Measurements from ENCODE around the gene SRGAP2C.
"Not testable (repeated sequence)": the region's sequence is repeated elsewhere in the genome, so short reads cannot be mapped to it uniquely, and the experiment has no call there.

The SRGAP2C gene

DNA sequence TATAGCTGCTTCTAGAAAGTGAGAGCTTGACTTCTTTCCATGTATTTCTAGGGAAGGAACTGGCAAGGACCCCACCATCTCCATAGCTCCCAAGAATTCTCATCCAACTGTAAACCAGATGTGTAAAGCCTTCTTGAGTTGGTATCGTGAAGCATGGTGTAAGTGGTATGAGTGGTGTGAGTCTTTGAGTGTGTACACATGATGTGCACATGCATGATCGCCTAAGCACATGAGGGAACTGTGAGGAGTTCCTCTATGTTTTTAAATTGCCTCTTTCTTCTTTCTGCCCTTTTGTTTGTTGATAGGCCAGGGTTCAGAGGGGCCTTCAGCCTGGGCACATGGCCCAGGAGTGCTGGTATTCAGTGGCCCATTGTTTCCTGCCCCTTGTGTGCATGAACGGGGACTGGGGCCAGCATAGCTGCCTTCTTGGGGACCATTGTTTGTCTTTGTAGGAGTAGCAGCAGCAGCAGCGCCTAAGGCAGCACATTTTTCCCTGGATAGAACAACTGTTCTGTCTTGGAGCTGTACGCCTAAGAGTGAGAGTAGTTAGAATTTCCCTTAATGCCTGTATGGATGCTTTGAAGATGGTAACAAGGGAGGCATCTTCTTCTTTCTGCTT lies 96.0 kb downstream of the SRGAP2C start:
- DNase-seq (ENCODE audit: low spot score) = not testable (repeated sequence)

- not testable (repeated sequence) for DNase-seq (ENCODE audit: low spot score)
Observed at GRCh38 chr1:121281480-121281879, 96.7 kb downstream of the SRGAP2C start.

DNA sequence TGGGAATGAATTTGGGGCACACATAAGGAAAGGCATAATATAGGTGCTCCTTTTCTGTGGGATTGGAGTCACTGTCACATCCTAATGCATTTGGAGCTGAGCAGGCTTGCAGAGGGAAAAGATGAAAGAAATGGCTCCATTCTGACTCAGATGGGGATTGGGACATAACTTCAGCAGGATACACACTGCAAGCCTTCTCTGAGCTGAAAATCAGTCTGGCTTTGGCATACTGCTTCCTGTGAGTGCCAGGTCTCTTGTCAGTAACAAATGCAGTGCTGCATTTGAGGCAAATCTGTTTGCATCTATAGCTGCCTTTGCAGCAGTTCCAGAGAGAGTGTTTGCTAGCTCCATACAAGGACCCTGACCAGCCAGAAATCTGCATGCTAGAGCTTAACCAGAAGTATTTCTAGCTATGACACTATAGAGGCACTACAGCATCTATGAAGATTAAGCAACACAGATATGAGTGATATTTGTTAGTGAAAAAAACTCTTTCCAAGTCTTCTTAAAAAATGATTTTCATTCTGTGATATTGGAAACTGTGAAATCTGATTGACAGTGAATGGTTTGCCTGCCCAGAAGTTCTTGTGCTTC lies 98.9 kb downstream of the SRGAP2C start:
- not testable (repeated sequence) for DNase-seq (ENCODE audit: low spot score)

- not testable (repeated sequence) for DNase-seq (ENCODE audit: low spot score)
Observed at GRCh38 chr1:121292590-121292989, 107.8 kb downstream of the SRGAP2C start.

DNA sequence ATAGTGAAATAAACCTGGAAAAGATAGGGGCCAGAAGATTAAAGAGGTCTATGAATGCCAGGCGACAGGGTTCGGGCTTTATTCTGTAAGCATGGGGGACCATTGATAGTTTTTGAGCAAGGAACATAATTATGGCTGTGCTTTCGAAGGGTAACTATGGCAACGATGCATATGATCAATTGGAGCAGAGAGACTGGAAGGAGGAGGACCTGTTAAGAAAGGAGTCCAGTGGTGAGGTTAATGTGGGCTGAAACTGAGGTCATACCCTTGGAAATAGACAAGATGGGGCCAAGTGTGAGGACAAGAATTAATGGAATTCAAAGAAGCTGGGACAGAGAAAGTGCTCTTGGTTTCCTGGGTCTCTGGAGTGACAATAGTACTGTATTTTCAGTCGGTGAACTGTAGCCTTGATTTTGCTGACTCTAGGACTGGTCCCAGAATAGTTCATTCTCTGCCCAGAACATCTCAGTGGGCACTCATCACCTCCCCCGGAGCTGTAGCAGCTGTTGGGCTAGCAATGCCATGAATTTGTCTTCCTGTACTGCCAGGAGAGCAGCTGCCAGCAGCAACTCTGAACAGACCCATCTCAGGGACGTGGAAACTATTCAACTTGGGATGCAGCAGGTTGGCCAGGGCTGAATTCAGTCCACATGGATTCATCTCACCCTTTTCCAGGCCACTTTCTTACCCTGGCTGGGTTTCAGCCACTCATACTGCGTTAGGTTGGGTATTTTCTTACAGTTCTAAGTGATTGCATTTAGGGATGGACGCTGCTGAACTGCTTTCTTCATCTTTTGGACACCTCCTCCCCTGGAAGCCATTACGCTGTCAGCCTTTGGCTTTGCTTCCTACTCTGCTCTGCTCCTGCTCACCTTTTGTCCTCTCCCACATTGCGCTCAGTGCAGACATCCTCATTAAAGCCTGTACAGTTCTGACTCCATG lies 108.8 kb downstream of the SRGAP2C start:
- DNase-seq (ENCODE audit: low spot score) = not testable (repeated sequence)

DNA sequence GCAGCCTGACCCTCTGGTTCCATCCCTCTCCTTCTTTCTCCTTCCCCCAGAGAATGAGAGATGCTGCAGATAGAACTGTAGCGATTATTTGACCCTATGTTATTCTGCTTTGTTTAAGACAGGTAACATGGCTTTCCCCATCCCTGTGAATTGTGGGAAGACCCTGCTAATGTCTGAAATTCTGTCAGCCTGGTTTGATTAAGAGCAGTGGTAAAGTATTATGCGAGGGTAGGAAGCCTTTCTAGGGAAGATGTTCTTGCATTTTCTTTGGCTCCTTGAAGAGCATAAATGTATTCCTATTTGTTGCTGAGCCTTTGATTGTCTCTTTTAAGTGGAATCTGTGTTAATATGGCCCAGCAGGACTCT lies 109.4 kb downstream of the SRGAP2C start:
- not testable (repeated sequence) for DNase-seq (ENCODE audit: low spot score)

GRCh38 chr1:121296563-121296962 lies 111.8 kb downstream of the SRGAP2C start:
- DNase-seq (ENCODE audit: low spot score) = not testable (repeated sequence)

DNA sequence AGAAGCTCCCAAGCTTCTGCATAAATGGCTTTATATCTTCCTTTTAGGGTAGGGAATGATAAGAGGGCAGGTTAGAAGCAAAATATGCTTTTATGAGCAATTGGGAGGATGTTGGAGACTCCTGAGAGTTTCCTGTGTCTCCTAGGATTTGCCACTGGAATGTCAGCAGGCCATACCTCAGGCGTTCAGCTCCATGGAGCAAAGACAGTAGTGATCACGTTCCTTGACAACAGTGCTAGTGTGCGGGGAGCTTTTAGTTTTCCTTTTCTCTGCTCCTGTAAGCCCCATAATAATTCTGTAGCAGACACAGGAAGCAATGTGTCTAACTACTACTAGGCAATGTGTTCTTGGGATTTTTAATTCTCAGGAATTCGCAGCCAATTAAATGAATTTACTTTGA lies 113.8 kb downstream of the SRGAP2C start:
- not testable (repeated sequence) for DNase-seq (ENCODE audit: low spot score)

DNA sequence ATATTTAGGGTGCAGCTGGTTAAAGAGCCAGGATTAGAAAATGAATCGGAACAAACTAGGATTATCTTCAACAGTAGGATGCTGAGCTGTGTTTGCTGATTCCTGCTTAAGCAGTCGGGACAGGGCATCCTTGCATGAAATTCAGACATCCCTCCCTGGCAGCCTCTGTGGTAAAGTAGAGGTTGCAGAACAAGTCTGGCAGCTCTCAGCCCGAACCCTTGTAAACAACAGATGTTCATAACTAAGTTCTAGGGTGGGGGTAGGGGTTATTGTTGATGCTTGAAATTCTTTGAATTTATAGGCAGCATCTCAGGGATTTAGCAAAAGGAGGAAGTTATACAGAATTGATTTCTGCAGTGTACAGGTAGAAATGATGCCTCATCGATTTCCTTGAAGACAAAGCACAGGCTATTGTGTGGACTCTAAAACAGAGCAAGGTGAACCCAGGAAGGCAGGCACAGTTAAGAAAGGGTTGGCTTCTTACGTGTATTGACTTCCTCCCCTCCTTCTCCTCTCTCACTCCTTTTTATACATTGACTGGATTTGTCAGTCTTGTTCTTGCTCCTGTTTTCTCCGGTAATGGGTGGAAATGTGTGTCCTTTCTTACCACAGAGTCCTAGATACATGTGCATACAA lies 114.9 kb downstream of the SRGAP2C start:
- DNase-seq (ENCODE audit: low spot score) = not testable (repeated sequence)

- not testable (repeated sequence) for DNase-seq (ENCODE audit: low spot score)
Observed at GRCh38 chr1:121301876-121302275, 117.1 kb downstream of the SRGAP2C start.

GRCh38 chr1:121307759-121308158 lies 123.0 kb downstream of the SRGAP2C start:
- DNase-seq (ENCODE audit: low spot score) = not testable (repeated sequence)

DNA sequence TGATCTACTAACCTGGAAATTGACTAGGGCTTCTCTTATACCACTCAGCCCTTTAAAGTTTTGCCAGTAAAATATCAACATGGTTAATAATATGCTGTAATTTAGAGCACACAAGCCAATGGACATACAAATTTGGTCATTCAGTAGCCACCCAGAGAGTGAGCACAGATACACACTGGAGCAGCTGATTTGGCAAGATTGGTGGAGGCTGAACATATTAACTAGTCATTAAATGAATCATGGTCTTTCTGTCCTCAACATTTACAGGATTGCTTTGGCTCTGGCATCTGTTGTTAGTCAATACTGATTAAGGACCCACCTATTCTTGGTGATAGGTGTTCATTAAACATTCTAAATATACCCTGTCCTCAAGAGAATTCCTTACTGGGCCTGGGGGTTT lies 130.7 kb downstream of the SRGAP2C start:
- DNase-seq (ENCODE audit: low spot score) = not testable (repeated sequence)

DNA sequence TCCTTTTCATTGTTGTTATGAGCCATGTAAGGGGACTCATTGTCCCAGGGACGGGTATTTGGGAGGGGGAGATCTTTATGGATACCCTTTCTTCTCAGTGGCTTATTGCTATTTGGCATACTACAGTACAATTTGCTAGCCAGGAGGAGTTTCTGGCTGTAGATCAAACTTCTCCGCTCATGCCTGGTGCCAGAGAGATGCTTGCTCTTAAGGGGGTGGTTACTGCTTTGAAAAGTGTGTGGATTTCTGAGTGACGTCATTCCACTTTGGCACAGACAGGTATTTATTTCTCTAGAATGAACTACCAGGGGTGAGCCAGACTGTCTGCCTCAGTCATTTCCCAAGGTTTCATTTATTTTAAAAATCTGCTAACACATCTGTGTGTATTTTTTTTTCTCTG lies 131.3 kb downstream of the SRGAP2C start:
- not testable (repeated sequence) for DNase-seq (ENCODE audit: low spot score)

DNA sequence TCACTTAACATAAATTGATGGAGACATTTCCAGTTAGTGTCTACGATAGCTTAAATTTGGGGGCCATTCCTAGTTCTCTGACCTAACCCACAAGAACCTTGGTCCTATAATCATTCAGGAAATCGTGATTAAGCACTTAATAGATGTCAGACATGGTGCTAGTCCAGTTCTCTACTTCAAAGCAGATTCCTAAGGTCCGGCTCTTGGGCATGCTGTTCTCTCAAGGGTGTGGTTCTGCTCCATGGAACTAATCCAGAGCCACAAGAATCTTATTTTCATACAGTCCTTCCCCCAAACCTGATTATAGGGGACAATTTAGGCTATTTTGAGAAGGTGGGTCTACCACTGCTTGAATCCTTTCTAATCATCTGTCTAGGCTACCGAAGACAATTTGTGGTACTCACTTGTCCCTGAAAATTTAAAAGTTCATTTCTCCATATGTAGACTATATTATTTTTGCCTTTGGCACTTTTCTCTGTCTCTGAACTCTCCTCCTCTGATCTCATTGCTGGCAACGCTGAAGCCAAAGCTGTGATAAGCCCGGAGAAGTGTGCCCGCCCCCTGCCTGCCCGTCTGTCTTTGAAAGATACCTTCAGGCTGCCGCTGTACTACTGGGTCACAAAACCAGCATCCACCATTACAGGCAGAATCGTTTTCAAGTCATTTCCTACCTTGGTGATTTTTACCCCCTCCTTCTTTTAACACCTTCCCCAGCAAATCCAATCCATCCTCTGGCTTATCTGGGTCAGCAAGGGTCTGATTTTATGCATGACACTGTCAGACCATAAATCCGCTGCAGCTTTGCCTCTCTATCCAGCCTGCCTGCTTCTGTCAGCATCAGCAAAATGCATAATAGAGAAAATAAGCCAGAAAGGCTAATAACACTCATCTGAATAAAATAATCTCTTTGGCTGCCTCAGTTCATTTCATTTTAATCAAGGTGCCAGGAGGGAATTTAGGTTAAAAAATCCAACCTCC lies 133.0 kb downstream of the SRGAP2C start:
- not testable (repeated sequence) for DNase-seq (ENCODE audit: low spot score)

DNA sequence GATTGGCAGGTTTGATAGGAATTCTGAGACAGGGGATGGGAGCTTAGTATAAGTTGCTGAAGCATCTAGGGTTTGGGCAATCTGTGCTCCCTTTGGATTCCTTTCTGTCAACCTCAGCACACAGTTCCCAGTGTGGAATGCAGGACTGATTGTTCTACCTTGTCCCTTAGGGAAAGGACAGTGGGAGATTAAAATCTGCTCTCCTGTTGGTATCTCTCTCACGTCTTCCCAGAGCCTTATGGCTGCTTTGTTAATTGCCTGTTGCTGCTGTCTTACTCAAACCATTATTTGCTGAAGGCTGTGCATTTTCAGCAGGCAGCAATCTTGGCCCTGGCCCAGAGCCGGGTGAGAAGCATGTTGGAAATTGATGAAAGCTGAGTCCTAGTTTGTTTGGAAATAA lies 133.9 kb downstream of the SRGAP2C start:
- not testable (repeated sequence) for DNase-seq (ENCODE audit: low spot score)

DNA sequence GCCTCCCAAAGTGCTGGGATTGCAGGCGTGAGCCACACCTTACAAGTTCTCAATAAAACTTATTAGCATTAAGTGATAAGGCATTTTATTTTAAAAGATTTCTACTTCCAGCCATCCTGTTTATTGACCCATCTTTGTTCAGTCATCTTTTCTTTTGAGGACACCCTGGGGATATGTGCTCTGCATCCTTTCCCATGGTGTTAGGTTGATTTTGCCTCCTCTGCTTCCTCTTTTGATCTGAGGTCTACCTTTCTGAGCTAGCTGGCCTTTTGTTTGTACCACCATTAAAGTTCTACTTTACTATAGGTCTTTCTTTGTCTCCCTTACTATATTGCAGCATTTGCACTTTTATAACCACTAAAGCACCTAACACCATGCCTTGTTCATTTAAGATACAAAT lies 136.9 kb downstream of the SRGAP2C start:
- not testable (repeated sequence) for DNase-seq (ENCODE audit: low spot score)

DNA sequence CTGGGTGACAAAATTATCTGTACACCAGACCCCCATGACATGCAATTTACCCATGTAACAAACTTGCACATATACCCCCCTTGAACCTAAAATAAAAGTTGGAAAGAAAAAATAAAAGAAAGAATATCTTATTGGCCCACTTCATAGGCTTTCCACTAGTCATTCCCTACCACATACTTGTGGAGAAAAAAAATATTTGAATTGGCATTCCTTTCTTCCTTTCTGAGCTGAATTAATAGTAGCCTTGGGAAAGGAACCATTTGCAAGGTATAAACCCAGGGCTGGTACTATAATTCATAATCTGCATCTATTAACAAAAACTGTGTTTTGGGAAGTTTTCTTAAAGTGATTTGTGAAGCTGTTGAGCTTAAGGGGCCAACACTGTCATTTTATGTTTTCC lies 140.0 kb downstream of the SRGAP2C start:
- not testable (repeated sequence) for DNase-seq (ENCODE audit: low spot score)

DNA sequence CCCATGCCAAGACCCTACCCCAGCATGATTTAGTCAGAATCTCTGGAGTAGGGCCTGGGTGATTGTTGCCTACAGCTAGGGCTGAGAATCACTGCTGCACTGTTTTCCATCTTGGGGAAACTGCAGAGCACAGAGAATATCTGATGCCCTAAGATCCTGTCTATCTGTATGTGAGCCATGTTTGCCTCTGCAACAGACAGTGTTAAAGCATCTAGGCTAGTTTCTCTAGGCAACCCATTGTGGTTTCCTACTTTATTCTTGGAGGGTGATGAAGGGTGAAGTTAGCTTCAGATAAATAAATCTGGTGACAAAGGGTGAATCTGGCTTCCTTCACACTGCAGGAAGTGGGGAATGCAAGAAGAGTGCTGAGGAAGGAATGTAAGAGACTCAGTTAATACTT lies 147.4 kb downstream of the SRGAP2C start:
- DNase-seq (ENCODE audit: low spot score) = not testable (repeated sequence)

DNA sequence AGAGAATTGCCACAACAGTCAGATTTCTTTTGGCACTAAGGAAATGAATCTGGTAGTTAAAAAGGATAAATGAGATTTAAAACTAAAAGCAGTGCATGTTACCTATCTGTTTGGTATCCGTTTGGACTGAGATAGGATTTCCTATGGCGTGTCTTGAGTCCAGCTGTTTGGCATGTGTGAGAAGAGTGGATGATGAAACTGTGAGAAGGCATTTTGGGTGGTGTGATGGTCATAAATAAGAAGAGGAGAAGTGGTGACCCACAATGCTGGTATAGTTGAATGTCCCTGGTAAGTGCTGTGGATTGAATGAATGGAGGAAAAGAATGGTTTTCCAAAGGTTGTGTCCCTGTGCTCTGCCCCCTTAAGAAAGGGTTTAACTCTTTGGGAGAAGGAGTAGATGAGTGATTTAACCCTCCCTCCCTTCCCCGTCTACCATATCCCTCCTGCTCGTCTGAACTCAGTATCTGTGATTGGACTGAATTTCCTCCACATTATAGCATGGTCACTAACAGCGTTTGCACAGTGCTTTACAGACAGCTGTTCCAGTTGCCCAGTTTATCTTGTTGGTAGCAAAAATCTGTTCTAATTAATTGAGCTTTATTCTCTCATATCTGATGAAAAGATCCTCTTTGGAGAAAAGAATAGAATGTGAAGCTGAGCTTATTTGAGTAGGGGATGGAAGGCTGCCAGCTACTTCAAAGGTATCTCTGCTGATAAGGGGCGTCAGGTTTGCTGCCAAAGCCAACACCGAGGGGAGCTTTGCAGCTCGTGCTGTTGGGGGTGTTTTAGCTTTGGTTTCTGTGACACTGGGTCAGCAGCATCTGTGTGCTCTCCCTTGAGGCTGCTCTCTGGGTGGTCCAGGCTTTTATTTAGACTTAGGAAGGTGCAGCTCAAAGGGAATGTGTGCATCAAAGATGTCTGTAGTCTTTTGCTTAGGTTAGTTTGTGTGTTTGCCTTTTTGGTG lies 148.1 kb downstream of the SRGAP2C start:
- not testable (repeated sequence) for DNase-seq (ENCODE audit: low spot score)

- DNase-seq (ENCODE audit: low spot score) = not testable (repeated sequence)
Observed at GRCh38 chr1:121337958-121338357, 153.2 kb downstream of the SRGAP2C start.

Data from CD4-positive, alpha-beta T cell treated with Interleukin-6 at 100 ng/mL for 8 hours (primary cell).